Activated naive CD4-positive, alpha-beta T cell treated with anti-CD3 and anti-CD28 coated beads, Interleukin-2, amount 50 U/mL, for 24 hours (primary cell): ENCODE data around the gene PPP1R2B.
A peak's percentile ranks its signal among the peaks of the same experiment; 100 is the strongest.
"Not testable (repeated sequence)": the region's sequence is repeated elsewhere in the genome, so short reads cannot be mapped to it uniquely, and the experiment has no call there.

Source experiments
- H3K27ac Mint-ChIP-seq: one replicate; pipeline ENCODE4 v1.8.0; 2021; ENCODE audit warnings: mild to moderate bottlenecking, mixed read lengths
- H3K27me3 Mint-ChIP-seq: one replicate; pipeline ENCODE4 v1.8.0; 2021; ENCODE audit warnings: mixed read lengths
- H3K36me3 Mint-ChIP-seq: one replicate; pipeline ENCODE4 v1.8.0; 2021; ENCODE audit warnings: mixed read lengths
- H3K4me1 Mint-ChIP-seq: one replicate; pipeline ENCODE4 v1.8.0; 2021; ENCODE audit warnings: mixed read lengths
- H3K4me3 Mint-ChIP-seq: one replicate; pipeline ENCODE4 v1.8.0; 2021; ENCODE audit warnings: mild to moderate bottlenecking, mixed read lengths
- H3K9me3 Mint-ChIP-seq: one replicate; pipeline ENCODE4 v1.8.0; 2021; ENCODE audit warnings: mixed read lengths

The PPP1R2B gene

DNA sequence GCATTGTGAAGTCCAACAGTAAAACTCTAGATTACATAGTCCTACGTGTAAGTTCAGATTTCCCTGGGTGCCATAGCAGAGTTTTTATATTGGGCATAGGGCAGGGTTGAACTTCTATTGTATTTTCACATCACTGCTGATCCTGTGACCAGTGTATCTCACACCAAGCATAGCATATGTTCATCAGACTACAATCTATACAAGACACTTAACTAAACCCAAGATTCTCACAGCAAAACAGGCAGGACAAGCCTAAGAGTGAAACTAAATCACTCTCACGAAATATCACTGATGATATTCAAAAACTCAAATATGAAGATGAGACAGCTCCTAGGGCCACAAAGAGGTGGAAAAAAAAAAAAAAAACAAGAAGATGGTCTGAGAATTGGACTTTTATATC is 3.2 kb upstream of the PPP1R2B start:
- H3K36me3 Mint-ChIP-seq, result peaks cover 15% of the 10 kb centered on the region
- H3K4me3 Mint-ChIP-seq, result no peak overlapping the region
- H3K9me3 Mint-ChIP-seq, result peaks cover 19% of the 10 kb centered on the region
- no peaks in the 10 kb centered on the region for H3K4me1 Mint-ChIP-seq
- peaks cover 25% of the 10 kb centered on the region for H3K27me3 Mint-ChIP-seq
- H3K27ac Mint-ChIP-seq, result no peak overlapping the region

- not testable (repeated sequence) for H3K4me3 Mint-ChIP-seq, H3K27ac Mint-ChIP-seq, H3K4me1 Mint-ChIP-seq
- peaks cover 15% of the 10 kb centered on the region for H3K36me3 Mint-ChIP-seq
- H3K9me3 Mint-ChIP-seq, result peaks cover 19% of the 10 kb centered on the region
- H3K27me3 Mint-ChIP-seq, result peaks cover 26% of the 10 kb centered on the region
These were observed 1.6 kb upstream of the PPP1R2B start for GRCh38 chr5:156848447-156848846.

GRCh38 chr5:156851880-156852279 is 1.8 kb downstream of the PPP1R2B start:
- H3K9me3 Mint-ChIP-seq, result peaks cover 42% of the 10 kb centered on the region
- H3K27ac Mint-ChIP-seq, result no peak overlapping the region
- peaks cover 21% of the 10 kb centered on the region for H3K27me3 Mint-ChIP-seq
- no peaks in the 10 kb centered on the region for H3K4me1 Mint-ChIP-seq
- peaks cover 26% of the 10 kb centered on the region for H3K36me3 Mint-ChIP-seq
- H3K4me3 Mint-ChIP-seq, result no peak overlapping the region

DNA sequence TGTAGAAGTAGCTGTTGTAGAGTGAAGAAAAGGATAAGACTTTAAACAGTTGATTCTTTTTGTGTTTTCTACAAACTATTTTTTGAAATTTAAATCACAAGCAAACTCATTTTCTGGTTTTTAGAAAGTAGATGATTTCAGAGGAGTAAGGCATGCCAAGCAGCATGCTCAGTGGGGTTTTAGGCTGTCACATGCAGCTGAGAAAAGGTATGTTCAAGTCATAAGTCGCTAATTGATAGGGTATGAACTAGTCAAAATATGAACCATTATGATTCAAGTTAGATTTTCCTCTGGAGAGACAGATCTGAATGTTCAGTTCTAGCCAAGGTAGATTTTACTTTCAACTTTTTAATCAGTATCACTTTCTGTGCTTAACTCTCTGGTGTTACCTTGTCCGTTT is 3.0 kb downstream of the PPP1R2B start:
- H3K27ac Mint-ChIP-seq, H3K4me3 Mint-ChIP-seq, H3K4me1 Mint-ChIP-seq: not testable (repeated sequence)
- peaks cover 35% of the 10 kb centered on the region for H3K9me3 Mint-ChIP-seq
- peaks cover 22% of the 10 kb centered on the region for H3K36me3 Mint-ChIP-seq
- H3K27me3 Mint-ChIP-seq, result peaks cover 13% of the 10 kb centered on the region

GRCh38 chr5:156865427-156865826 is 15.3 kb downstream of the PPP1R2B start:
- no peak overlapping the region for H3K4me3 Mint-ChIP-seq
- H3K9me3 Mint-ChIP-seq, result peaks cover 4% of the 10 kb centered on the region
- H3K27ac Mint-ChIP-seq, result no peak overlapping the region
- peaks cover 3% of the 10 kb centered on the region for H3K36me3 Mint-ChIP-seq
- no peaks in the 10 kb centered on the region for H3K27me3 Mint-ChIP-seq
- H3K4me1 Mint-ChIP-seq, result peaks cover 14% of the 10 kb centered on the region

- Mint-ChIP-seq H3K27ac (no peak overlapping the region), H3K27me3 (no peaks in the 10 kb centered on the region), H3K4me3 (no peak overlapping the region), H3K36me3 (peaks cover 7% of the 10 kb centered on the region), H3K4me1 (peaks cover 5% of the 10 kb centered on the region), H3K9me3 (peaks cover 22% of the 10 kb centered on the region)
These were observed 20.4 kb downstream of the PPP1R2B start for GRCh38 chr5:156870498-156870839.

DNA sequence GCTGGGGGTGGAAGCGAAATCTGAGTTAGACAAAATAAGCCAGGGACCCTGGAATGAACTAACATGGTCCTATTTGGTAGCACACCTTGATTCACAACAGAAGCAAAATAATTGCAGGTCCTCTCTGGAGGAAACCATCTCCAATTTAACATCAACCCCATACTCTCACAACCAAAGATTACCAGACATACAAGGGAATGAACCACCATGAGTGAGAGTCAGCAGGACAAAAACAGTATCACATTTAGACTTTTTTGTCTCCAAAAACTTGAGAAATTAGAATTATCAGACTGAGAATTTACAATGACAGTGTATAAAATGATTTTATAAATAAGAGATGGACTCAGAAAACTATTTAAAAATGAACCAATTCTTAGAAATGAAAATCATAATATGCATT is 21.1 kb downstream of the PPP1R2B start:
- no peaks in the 10 kb centered on the region for H3K27me3 Mint-ChIP-seq
- peaks cover 22% of the 10 kb centered on the region for H3K9me3 Mint-ChIP-seq
- no peak overlapping the region for H3K27ac Mint-ChIP-seq
- peaks cover 7% of the 10 kb centered on the region for H3K36me3 Mint-ChIP-seq
- H3K4me1 Mint-ChIP-seq, result peaks cover 5% of the 10 kb centered on the region
- H3K4me3 Mint-ChIP-seq, result no peak overlapping the region

DNA sequence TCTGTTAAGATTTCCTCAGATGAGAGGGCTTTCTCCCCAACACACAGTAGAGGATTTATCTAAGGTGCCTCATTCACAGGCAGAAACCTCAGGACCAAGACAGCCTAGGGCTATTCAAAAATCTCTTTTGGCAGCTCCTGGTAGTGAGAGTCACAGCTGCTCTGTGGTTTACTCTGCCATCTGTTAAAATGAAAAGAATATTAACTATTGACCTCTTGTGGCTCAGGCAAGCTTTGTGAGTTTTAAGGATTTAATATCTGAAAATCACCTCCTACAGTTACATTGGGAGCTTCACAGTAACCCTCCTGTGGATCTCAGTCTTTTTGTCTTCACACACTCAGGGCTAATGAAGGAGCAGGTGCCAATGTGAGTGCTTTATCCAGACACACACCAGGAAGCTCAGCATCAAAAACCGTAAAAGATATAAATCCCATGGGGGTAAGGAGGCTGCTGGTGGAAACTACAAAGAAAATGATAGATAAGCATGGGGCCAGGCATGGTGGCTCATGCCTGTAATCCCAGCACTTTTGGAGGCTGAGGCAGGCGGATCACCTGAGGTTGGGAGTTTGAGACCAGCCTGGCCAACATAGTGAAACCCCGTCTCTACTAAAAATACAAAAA is 29.7 kb downstream of the PPP1R2B start:
- H3K27me3 Mint-ChIP-seq, result no peaks in the 10 kb centered on the region
- no peaks in the 10 kb centered on the region for H3K36me3 Mint-ChIP-seq
- H3K4me3 Mint-ChIP-seq, result no peak overlapping the region

GRCh38 chr5:156883316-156883875 is 33.3 kb downstream of the PPP1R2B start:
- H3K4me1 Mint-ChIP-seq, result peaks cover 5% of the 10 kb centered on the region
- H3K27ac Mint-ChIP-seq, result no peak overlapping the region
- H3K9me3 Mint-ChIP-seq, result no peaks in the 10 kb centered on the region
- H3K4me3 Mint-ChIP-seq, result no peak overlapping the region
- H3K27me3 Mint-ChIP-seq, result no peaks in the 10 kb centered on the region
- H3K36me3 Mint-ChIP-seq, result no peaks in the 10 kb centered on the region

More for the DNA sequence above, 29.7 kb downstream of the PPP1R2B start:
- H3K27ac Mint-ChIP-seq, result no peak overlapping the region
- H3K9me3 Mint-ChIP-seq, result no peaks in the 10 kb centered on the region
- peaks cover 5% of the 10 kb centered on the region for H3K4me1 Mint-ChIP-seq

DNA sequence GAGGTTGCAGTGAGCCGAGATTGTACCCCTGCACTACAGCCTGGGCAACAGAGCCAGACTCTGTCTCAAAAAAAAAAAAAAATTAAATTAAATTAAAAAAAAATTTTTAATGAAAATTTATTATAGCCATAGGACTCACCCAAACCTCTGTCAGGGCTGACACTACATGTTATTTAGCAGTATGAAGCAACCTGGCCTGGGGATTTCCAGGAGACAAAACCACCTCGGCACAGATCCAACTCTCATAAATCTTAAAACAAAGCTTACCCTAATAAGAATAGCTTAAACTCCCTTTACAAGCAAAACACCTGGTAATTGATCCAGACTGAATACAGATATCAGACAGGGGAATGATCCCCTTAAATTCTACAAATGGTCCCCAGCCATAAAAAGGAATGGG is 38.4 kb downstream of the PPP1R2B start:
- Mint-ChIP-seq H3K9me3 (no peaks in the 10 kb centered on the region), H3K36me3 (no peaks in the 10 kb centered on the region), H3K27ac (no peak overlapping the region), H3K4me3 (no peak overlapping the region), H3K27me3 (no peaks in the 10 kb centered on the region), H3K4me1 (peaks cover 24% of the 10 kb centered on the region)

DNA sequence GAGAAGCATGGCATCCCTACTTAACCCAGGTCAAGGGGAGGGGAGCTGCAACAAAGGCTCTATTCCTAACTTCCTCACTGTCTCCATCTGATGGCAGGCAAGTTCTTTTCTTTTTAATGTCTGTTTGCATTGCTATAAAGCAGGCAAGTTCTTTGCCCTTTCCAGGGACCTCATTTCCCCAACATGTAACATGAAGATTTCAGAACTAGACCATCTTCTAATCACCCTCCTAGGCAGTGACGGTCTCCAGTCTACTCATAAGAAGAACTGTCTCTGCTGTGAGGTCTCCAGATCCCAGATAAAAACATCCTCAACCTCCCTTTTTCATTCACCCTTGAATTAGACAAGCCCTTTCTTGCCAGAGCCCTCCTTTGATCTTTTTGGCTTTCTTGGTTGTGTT is 42.1 kb downstream of the PPP1R2B start:
- Mint-ChIP-seq H3K4me3 (no peak overlapping the region), H3K27me3 (no peaks in the 10 kb centered on the region), H3K4me1 (peaks cover 33% of the 10 kb centered on the region), H3K27ac (peak overlapping the region; percentile 20), H3K9me3 (no peaks in the 10 kb centered on the region), H3K36me3 (no peaks in the 10 kb centered on the region)

- Mint-ChIP-seq H3K27ac (peak overlapping the region; percentile 43), H3K27me3 (no peaks in the 10 kb centered on the region), H3K36me3 (no peaks in the 10 kb centered on the region), H3K4me3 (no peak overlapping the region), H3K4me1 (peaks cover 33% of the 10 kb centered on the region), H3K9me3 (no peaks in the 10 kb centered on the region)
These were observed 42.8 kb downstream of the PPP1R2B start for GRCh38 chr5:156892864-156893263.

DNA sequence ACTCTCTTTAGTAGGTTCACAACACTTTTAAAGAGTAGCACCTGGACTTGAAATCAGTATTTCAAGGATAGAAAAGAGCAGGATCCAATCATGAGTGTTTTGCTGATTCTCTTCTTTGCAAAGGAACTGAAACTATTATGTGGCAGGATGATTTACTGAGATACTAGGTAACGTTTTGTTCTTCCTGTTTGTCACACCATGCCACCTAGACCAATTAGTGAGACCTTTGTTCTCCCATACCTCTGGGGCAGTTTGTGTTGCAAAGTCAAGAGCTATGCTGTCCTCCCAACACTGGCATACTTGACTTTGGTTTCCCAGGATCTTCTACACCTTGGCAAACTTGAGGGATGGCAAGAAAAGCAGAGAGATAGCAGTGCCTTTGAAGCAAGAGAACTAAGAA is 43.4 kb downstream of the PPP1R2B start:
- Mint-ChIP-seq H3K9me3 (no peaks in the 10 kb centered on the region), H3K36me3 (no peaks in the 10 kb centered on the region), H3K4me1 (peaks cover 33% of the 10 kb centered on the region), H3K27ac (no peak overlapping the region), H3K4me3 (no peak overlapping the region), H3K27me3 (no peaks in the 10 kb centered on the region)

DNA sequence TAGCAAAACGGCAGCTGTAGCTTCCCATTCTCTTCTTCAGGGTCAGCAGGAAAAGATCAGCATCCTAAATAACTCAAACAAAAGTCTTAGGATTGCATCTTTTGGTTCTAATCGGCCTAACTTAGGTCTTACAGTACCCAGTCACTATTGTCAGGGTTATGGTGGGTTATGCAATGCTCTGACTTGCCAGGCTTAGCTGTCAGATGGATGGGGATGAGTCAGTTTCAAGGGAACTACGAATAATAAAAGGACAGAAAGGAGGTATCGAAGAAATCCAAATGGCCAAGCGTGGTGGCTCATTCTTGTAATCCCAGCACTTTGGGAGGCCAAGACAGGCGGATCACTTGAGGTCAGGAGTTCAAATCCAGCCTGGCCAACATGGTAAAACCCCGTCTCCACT is 46.5 kb downstream of the PPP1R2B start:
- Mint-ChIP-seq H3K27me3 (no peaks in the 10 kb centered on the region), H3K4me1 (peaks cover 30% of the 10 kb centered on the region), H3K4me3 (no peak overlapping the region), H3K27ac (no peak overlapping the region), H3K9me3 (no peaks in the 10 kb centered on the region), H3K36me3 (no peaks in the 10 kb centered on the region)
